Measurements from ENCODE around the gene KERA.

KERA gene

GRCh38 chr12:91053951-91054715 is 3.7 kb downstream of the KERA start:
- no peaks in the 10 kb centered on the region for H3K36me3 Mint-ChIP-seq
- H3K27ac Mint-ChIP-seq: no peak overlapping the region
- ATAC-seq: no peak
- H3K4me3 Mint-ChIP-seq: no peak overlapping the region
- no peaks in the 10 kb centered on the region for H3K4me1 Mint-ChIP-seq
- no peak for DNase-seq (ENCODE audit: low spot score in 2 of 2)
- no peaks in the 10 kb centered on the region for H3K9me3 Mint-ChIP-seq

GRCh38 chr12:91052026-91052425 is 5.8 kb downstream of the KERA start:
- ATAC-seq: no peak
- no peak overlapping the region for H3K4me3 Mint-ChIP-seq

GRCh38 chr12:91044586-91044985 is 13.2 kb downstream of the KERA start:
- Mint-ChIP-seq H3K27ac (no peak overlapping the region), H3K4me3 (no peak overlapping the region), H3K36me3 (no peaks in the 10 kb centered on the region), H3K4me1 (no peaks in the 10 kb centered on the region), H3K9me3 (no peaks in the 10 kb centered on the region)
- ATAC-seq: no peak
- no peak for DNase-seq (ENCODE audit: low spot score in 2 of 2)

More at GRCh38 chr12:91052026-91052425, 5.8 kb downstream of the KERA start:
- no peak for DNase-seq (ENCODE audit: low spot score in 2 of 2)
- H3K36me3 Mint-ChIP-seq: no peaks in the 10 kb centered on the region
- H3K4me1 Mint-ChIP-seq: no peaks in the 10 kb centered on the region
- H3K9me3 Mint-ChIP-seq: no peaks in the 10 kb centered on the region
- no peak overlapping the region for H3K27ac Mint-ChIP-seq

- H3K4me3 Mint-ChIP-seq: no peak overlapping the region
- ATAC-seq (no peak), DNase-seq (ENCODE audit: low spot score in 2 of 2) (no peak)
- no peak overlapping the region for H3K27ac Mint-ChIP-seq
- no peaks in the 10 kb centered on the region for H3K9me3 Mint-ChIP-seq
- no peaks in the 10 kb centered on the region for H3K4me1 Mint-ChIP-seq
- no peaks in the 10 kb centered on the region for H3K36me3 Mint-ChIP-seq
Measured at GRCh38 chr12:91043408-91043807, 14.4 kb downstream of the KERA start.

GRCh38 chr12:91040096-91040755 is 17.6 kb downstream of the KERA start:
- no peak overlapping the region for H3K27ac Mint-ChIP-seq
- H3K36me3 Mint-ChIP-seq: no peaks in the 10 kb centered on the region
- H3K9me3 Mint-ChIP-seq: no peaks in the 10 kb centered on the region
- H3K4me1 Mint-ChIP-seq: no peaks in the 10 kb centered on the region
- no peak overlapping the region for H3K4me3 Mint-ChIP-seq
- ATAC-seq: no peak
- DNase-seq (ENCODE audit: low spot score in 2 of 2): no peak

- ATAC-seq: no peak
- DNase-seq (ENCODE audit: low spot score in 2 of 2): no peak
- no peak overlapping the region for H3K27ac Mint-ChIP-seq
- H3K36me3 Mint-ChIP-seq: no peaks in the 10 kb centered on the region
- no peaks in the 10 kb centered on the region for H3K9me3 Mint-ChIP-seq
- no peak overlapping the region for H3K4me3 Mint-ChIP-seq
- H3K4me1 Mint-ChIP-seq: no peaks in the 10 kb centered on the region
Measured at GRCh38 chr12:91037276-91037675, 20.5 kb downstream of the KERA start.

- no peaks in the 10 kb centered on the region for H3K9me3 Mint-ChIP-seq
- no peaks in the 10 kb centered on the region for H3K36me3 Mint-ChIP-seq
- no peak for ATAC-seq
- no peak for DNase-seq (ENCODE audit: low spot score in 2 of 2)
- no peak overlapping the region for H3K4me3 Mint-ChIP-seq
- H3K4me1 Mint-ChIP-seq: no peaks in the 10 kb centered on the region
- no peak overlapping the region for H3K27ac Mint-ChIP-seq
Measured at GRCh38 chr12:91033251-91033650, 24.6 kb downstream of the KERA start.

GRCh38 chr12:91023326-91024004 is 34.4 kb downstream of the KERA start:
- DNase-seq (ENCODE audit: low spot score in 2 of 2): no peak
- ATAC-seq: peak; percentile 71
- H3K4me1 Mint-ChIP-seq: no peaks in the 10 kb centered on the region

GRCh38 chr12:91021076-91021475 is 36.7 kb downstream of the KERA start:
- H3K9me3 Mint-ChIP-seq: no peaks in the 10 kb centered on the region
- no peaks in the 10 kb centered on the region for H3K36me3 Mint-ChIP-seq
- ATAC-seq (no peak), DNase-seq (ENCODE audit: low spot score in 2 of 2) (no peak)
- no peaks in the 10 kb centered on the region for H3K4me1 Mint-ChIP-seq
- no peak overlapping the region for H3K4me3 Mint-ChIP-seq
- no peak overlapping the region for H3K27ac Mint-ChIP-seq

More at GRCh38 chr12:91023326-91024004, 34.4 kb downstream of the KERA start:
- Mint-ChIP-seq H3K4me3 (no peak overlapping the region), H3K36me3 (no peaks in the 10 kb centered on the region), H3K9me3 (no peaks in the 10 kb centered on the region), H3K27ac (no peak overlapping the region)

GRCh38 chr12:91019455-91019854 is 38.4 kb downstream of the KERA start:
- Mint-ChIP-seq H3K4me1 (no peaks in the 10 kb centered on the region), H3K9me3 (no peaks in the 10 kb centered on the region), H3K36me3 (no peaks in the 10 kb centered on the region), H3K4me3 (no peak overlapping the region), H3K27ac (no peak overlapping the region)
- ATAC-seq (no peak), DNase-seq (ENCODE audit: low spot score in 2 of 2) (no peak)

GRCh38 chr12:91017511-91018263 is 40.1 kb downstream of the KERA start:
- DNase-seq (ENCODE audit: low spot score in 2 of 2) (no peak), ATAC-seq (no peak)
- Mint-ChIP-seq H3K27ac (no peak overlapping the region), H3K9me3 (no peaks in the 10 kb centered on the region), H3K36me3 (no peaks in the 10 kb centered on the region), H3K4me3 (no peak overlapping the region), H3K4me1 (no peaks in the 10 kb centered on the region)

- ATAC-seq (no peak), DNase-seq (ENCODE audit: low spot score in 2 of 2) (no peak)
- H3K4me1 Mint-ChIP-seq: no peaks in the 10 kb centered on the region
- peaks cover 2% of the 10 kb centered on the region for H3K9me3 Mint-ChIP-seq
- H3K36me3 Mint-ChIP-seq: no peaks in the 10 kb centered on the region
- no peak overlapping the region for H3K27ac Mint-ChIP-seq
- no peak overlapping the region for H3K4me3 Mint-ChIP-seq
Measured at GRCh38 chr12:91017043-91017442, 40.8 kb downstream of the KERA start.

GRCh38 chr12:91009319-91009950 is 48.4 kb downstream of the KERA start:
- Mint-ChIP-seq H3K36me3 (no peaks in the 10 kb centered on the region), H3K27ac (no peak overlapping the region), H3K4me3 (no peak overlapping the region), H3K4me1 (peaks cover 10% of the 10 kb centered on the region), H3K9me3 (peaks cover 4% of the 10 kb centered on the region)
- ATAC-seq (peak; percentile 32), DNase-seq (ENCODE audit: low spot score in 2 of 2) (no peak)

- H3K27ac Mint-ChIP-seq: no peak overlapping the region
Measured at GRCh38 chr12:91007531-91008290, 50.1 kb downstream of the KERA start.

More at GRCh38 chr12:91007531-91008290, 50.1 kb downstream of the KERA start:
- no peak overlapping the region for H3K4me3 Mint-ChIP-seq
- DNase-seq (ENCODE audit: low spot score in 2 of 2) (no peak), ATAC-seq (peak; percentile 83)
- peaks cover 10% of the 10 kb centered on the region for H3K4me1 Mint-ChIP-seq
- H3K9me3 Mint-ChIP-seq: peaks cover 4% of the 10 kb centered on the region
- H3K36me3 Mint-ChIP-seq: no peaks in the 10 kb centered on the region

Data from stimulated activated effector memory CD8-positive, alpha-beta T cell treated with anti-CD3 and anti-CD28 coated beads, Interleukin-12 subunit alpha, Interleukin-12 subunit beta, amount 100 ng/mL, for 72 hours (primary cell).